Measurements from ENCODE around the gene PHKA1. TPM values are rescaled to one million over a fixed set of nuclear protein-coding genes. Genes with fewer than 3 reads are reported as not detected.

PHKA1 gene
- total RNA-seq, 1 experiment from 2014 or later, result 5.1 TPM

DNA sequence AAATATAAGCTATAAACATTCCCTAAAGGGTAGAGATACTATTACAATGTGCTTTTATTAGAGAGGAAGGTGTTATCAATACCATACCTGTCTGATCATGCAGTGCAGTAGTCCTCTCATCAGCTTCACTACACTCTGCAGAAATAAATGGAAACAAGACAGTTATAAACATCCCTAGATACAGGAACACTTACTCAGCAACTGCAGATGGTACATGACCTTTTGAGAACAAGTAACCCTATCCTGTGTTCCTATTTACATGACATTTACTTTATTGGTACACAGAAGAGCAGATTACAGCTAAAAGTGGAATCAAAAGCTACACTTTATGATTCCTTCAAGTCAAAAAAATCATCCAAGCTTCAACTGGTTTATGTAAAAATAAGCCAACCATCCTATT, 9.0 kb downstream of the PHKA1 start:
- H3K27me3 Mint-ChIP-seq (ENCODE audit: insufficient read depth, unreplicated experiment), result no peaks in the 10 kb centered on the region

DNA sequence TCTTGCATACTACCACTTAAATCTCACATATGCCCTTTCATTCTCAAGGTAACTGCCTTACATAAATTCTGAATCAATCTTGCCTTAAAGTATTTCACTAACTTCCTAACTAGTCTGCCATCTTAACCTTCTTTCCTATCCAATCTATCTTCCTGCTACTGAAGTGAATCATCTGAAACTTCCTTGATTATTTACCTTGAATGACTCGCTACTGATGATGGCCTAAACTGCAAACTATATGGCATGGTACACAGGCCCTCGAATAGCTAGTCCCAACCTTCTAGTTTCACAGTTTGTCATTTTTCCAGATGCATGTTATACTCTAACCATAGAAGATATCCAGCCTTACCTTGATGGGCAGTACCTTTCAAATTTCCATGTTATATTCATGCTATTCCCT, 19.9 kb downstream of the PHKA1 start:
- no peaks in the 10 kb centered on the region for H3K36me3 ChIP-seq (ENCODE audit: control insufficient read depth, insufficient read depth, low read length)
- H3K27me3 ChIP-seq (replicated peaks; ENCODE audit: control insufficient read depth, insufficient read depth, low read length), result no peaks in the 10 kb centered on the region
- intact Hi-C loops (cut with micrococcal nuclease; ENCODE audit: unreplicated experiment), result no loop called here
- H3K27me3 Mint-ChIP-seq (ENCODE audit: insufficient read depth, unreplicated experiment), result no peaks in the 10 kb centered on the region
- no TSS peak for BruUV-seq (replicated peaks)
- no peaks in the 10 kb centered on the region for H3K4me1 ChIP-seq
- no peaks in the 10 kb centered on the region for H3K9me3 Mint-ChIP-seq (ENCODE audit: unreplicated experiment)
- H3K4me3 ChIP-seq (ENCODE audit: low read depth, low read length), result no peak overlapping the region
- H3K9me3 ChIP-seq, result no peaks in the 10 kb centered on the region
- ChIA-PET POLR2A (no interaction called here), CTCF (no interaction called here)
- no peak overlapping the region for H3K4me3 Mint-ChIP-seq (ENCODE audit: unreplicated experiment)
- H3K4me1 Mint-ChIP-seq (ENCODE audit: low read depth, unreplicated experiment), result no peaks in the 10 kb centered on the region
- no peak overlapping the region for H3K27ac Mint-ChIP-seq (ENCODE audit: unreplicated experiment)
- TF ChIP-seq, protein P1, sequence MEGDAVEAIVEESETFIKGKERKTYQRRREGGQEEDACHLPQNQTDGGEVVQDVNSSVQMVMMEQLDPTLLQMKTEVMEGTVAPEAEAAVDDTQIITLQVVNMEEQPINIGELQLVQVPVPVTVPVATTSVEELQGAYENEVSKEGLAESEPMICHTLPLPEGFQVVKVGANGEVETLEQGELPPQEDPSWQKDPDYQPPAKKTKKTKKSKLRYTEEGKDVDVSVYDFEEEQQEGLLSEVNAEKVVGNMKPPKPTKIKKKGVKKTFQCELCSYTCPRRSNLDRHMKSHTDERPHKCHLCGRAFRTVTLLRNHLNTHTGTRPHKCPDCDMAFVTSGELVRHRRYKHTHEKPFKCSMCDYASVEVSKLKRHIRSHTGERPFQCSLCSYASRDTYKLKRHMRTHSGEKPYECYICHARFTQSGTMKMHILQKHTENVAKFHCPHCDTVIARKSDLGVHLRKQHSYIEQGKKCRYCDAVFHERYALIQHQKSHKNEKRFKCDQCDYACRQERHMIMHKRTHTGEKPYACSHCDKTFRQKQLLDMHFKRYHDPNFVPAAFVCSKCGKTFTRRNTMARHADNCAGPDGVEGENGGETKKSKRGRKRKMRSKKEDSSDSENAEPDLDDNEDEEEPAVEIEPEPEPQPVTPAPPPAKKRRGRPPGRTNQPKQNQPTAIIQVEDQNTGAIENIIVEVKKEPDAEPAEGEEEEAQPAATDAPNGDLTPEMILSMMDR (IDR thresholded peaks at IDR 0.05; ENCODE audit: insufficient read depth in 1 of 2, low read depth in 1 of 2, low read length in 1 of 2, severe bottlenecking in 1 of 2, unreplicated experiment in 1 of 2), result no peak
- DNase-seq, result no peak
- H3K36me3 Mint-ChIP-seq (ENCODE audit: insufficient read depth, unreplicated experiment), result no peaks in the 10 kb centered on the region

More for the DNA sequence above, 9.0 kb downstream of the PHKA1 start:
- Mint-ChIP-seq H3K4me3 (ENCODE audit: unreplicated experiment) (no peak overlapping the region), H3K4me1 (ENCODE audit: low read depth, unreplicated experiment) (no peaks in the 10 kb centered on the region), H3K36me3 (ENCODE audit: insufficient read depth, unreplicated experiment) (no peaks in the 10 kb centered on the region), H3K9me3 (ENCODE audit: unreplicated experiment) (no peaks in the 10 kb centered on the region), H3K27ac (ENCODE audit: unreplicated experiment) (no peak overlapping the region)
- TF ChIP-seq, protein P1 (IDR thresholded peaks at IDR 0.05; ENCODE audit: insufficient read depth in 1 of 2, low read depth in 1 of 2, low read length in 1 of 2, severe bottlenecking in 1 of 2, unreplicated experiment in 1 of 2), result no peak
- intact Hi-C loops (cut with micrococcal nuclease; ENCODE audit: unreplicated experiment), result no loop called here
- Histone ChIP-seq H3K9me3 (no peaks in the 10 kb centered on the region), H3K4me3 (ENCODE audit: low read depth, low read length) (no peak overlapping the region), H3K27me3 (replicated peaks; ENCODE audit: control insufficient read depth, insufficient read depth, low read length) (no peaks in the 10 kb centered on the region), H3K36me3 (ENCODE audit: control insufficient read depth, insufficient read depth, low read length) (no peaks in the 10 kb centered on the region), H3K4me1 (no peaks in the 10 kb centered on the region)
- BruUV-seq (replicated peaks), result no TSS peak
- CTCF ChIA-PET, result no interaction called here
- DNase-seq, result no peak
- POLR2A ChIA-PET, result no interaction called here

DNA sequence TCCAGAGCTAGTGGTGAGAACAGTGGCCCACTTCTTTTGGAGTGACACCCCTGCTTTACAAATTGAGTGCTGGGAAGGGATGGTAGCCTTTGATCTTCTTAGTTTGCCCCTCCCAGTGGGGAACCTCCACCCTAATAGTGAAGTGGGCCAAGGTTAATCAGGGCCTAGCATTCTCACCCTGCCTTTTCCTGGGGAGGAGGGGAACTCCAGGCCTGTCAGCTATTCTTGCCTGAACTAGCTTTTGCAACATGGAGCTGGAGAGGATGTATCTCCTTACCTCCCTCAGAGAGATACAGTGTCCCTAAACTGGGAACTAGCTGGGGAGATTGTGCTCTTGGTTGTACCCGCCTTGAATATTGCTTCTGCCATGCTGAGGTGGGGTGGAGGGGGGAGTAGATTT, 20.6 kb downstream of the PHKA1 start:
- H3K36me3 Mint-ChIP-seq (ENCODE audit: insufficient read depth, unreplicated experiment), result no peaks in the 10 kb centered on the region
- H3K9me3 Mint-ChIP-seq (ENCODE audit: unreplicated experiment), result no peaks in the 10 kb centered on the region
- H3K27me3 Mint-ChIP-seq (ENCODE audit: insufficient read depth, unreplicated experiment), result no peaks in the 10 kb centered on the region
- H3K9me3 ChIP-seq, result no peaks in the 10 kb centered on the region
- H3K36me3 ChIP-seq (ENCODE audit: control insufficient read depth, insufficient read depth, low read length), result no peaks in the 10 kb centered on the region
- DNase-seq, result no peak
- no peaks in the 10 kb centered on the region for H3K4me1 Mint-ChIP-seq (ENCODE audit: low read depth, unreplicated experiment)
- H3K4me3 ChIP-seq (ENCODE audit: low read depth, low read length), result no peak overlapping the region
- TF ChIP-seq, protein P1 (IDR thresholded peaks at IDR 0.05; ENCODE audit: insufficient read depth in 1 of 2, low read depth in 1 of 2, low read length in 1 of 2, severe bottlenecking in 1 of 2, unreplicated experiment in 1 of 2), result no peak
- no peaks in the 10 kb centered on the region for H3K4me1 ChIP-seq
- intact Hi-C loops (cut with micrococcal nuclease; ENCODE audit: unreplicated experiment), result no loop called here
- POLR2A ChIA-PET, result no interaction called here
- H3K4me3 Mint-ChIP-seq (ENCODE audit: unreplicated experiment), result no peak overlapping the region
- H3K27me3 ChIP-seq (replicated peaks; ENCODE audit: control insufficient read depth, insufficient read depth, low read length), result no peaks in the 10 kb centered on the region
- CTCF ChIA-PET, result no interaction called here
- H3K27ac Mint-ChIP-seq (ENCODE audit: unreplicated experiment), result no peak overlapping the region
- no TSS peak for BruUV-seq (replicated peaks)

All from Caco-2 (cell line).